ENCODE results near the gene B3GNT9.

B3GNT9 gene

GRCh38 chr16:67109407-67110135, 41.2 kb downstream of the B3GNT9 start, which contains the start of gene PHAF1:
Gene PHAF1, plus strand, starts transcription at chr16:67109941. Its CDS starts 235 bp downstream, at chr16:67110176.
- DNase-seq, result peak; percentile 52

GRCh38 chr16:67108931-67109406, 41.8 kb downstream of the B3GNT9 start:
- no peak for DNase-seq

GRCh38 chr16:67108489-67108888, 42.3 kb downstream of the B3GNT9 start:
- DNase-seq, result no peak

DNA sequence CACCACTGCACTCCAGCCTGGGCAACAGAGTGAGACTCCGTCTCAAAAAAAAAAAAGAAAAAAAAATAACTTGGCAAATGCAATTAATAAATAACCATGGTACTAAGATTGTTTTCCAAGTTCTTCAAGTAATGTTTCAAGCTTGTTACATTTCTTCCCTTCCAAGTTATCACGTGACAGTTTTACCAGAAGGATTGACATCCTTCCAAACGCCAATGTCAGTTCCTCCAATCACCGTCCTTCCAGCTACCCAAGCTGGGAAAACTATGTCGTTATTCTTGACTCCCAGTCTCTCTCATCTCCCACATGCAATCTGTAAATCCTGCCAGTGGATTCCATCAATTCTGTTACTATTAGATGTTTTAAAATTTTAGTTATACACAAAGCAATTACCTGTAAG, 44.9 kb downstream of the B3GNT9 start:
- no peak for DNase-seq

- DNase-seq, result no peak
Observed at GRCh38 chr16:67105246-67105645, 45.6 kb downstream of the B3GNT9 start.

DNA sequence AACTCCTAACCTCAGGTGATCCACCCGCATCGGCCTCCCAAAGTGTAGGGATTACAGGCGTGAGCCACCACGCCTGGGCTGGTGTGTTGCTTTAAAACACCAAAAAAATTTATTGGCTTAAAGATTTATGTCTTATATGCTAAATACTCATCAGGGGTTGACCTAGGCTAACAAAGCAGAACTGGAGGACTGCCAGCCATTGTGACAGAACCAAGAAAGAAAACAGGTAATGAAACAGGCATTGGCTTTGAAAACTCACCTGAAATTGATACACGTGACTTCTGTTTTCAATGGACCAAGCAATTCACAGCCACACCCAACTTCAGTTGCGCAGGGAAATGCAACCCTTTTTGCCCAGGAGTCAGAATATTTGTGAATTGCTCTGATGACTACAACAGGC, 46.0 kb downstream of the B3GNT9 start:
- no peak for DNase-seq

GRCh38 chr16:67104061-67104460, 46.7 kb downstream of the B3GNT9 start:
- no peak for DNase-seq

GRCh38 chr16:67101311-67102082, 49.3 kb downstream of the B3GNT9 start:
- DNase-seq, result no peak

- DNase-seq, result no peak
Observed at GRCh38 chr16:67100569-67101310, 50.1 kb downstream of the B3GNT9 start.

GRCh38 chr16:67098599-67098998, 52.2 kb downstream of the B3GNT9 start:
- no peak for DNase-seq

All from NCI-H524 treated with DMSO at 0.1 percent for 48 hours (cell line).